ENCODE measurements around the gene HPD. TPM values are rescaled to one million over a fixed set of nuclear protein-coding genes. Genes with fewer than 3 reads are reported as not detected.
"Not testable (repeated sequence)": the region's sequence is repeated elsewhere in the genome, so short reads cannot be mapped to it uniquely, and the experiment has no call there.

HPD gene
- total RNA-seq, 1 donor from 2014 or later, result not detected

DNA sequence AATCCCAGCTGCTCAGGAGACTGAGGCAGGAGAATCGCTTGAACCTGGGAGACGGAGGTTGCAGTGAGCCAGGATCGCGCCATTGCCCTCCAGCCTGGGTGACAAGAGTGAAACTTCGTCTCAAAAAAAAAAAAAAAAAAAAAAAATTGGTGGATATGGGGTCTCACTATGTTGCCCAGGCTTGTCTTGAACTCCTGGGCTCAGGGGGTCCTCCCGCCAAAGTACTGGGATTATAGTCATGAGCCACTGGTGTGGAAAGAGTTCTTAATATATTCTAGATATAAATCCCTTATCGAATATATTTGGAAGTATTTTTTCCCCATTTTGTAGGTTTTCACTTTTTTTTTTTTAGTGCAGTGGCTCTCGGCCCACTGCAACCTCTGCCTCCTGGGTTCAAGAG lies 10.6 kb upstream of the HPD start:
- intact Hi-C loops (cut with micrococcal nuclease), result not testable (repeated sequence)

DNA sequence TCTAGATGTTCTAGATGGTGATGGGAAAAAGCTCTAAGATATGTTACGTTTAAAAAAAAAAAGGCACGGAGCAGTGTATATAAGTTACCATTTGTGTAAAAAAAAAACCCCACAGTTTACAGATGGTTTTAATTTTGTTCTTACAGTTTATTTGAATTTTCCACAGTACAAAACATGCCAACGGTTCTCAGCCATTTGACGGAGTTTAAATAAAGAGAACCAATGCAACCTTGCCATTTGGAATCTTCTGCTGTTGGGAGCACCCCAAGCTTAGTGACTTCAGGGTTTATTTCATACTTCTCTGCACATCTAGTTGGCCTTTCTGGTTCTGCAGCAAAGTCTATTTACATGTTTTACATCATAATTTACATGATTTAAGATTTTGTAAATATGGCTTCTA lies 7.7 kb upstream of the HPD start:
- intact Hi-C loops (cut with micrococcal nuclease), result no loop called here

DNA sequence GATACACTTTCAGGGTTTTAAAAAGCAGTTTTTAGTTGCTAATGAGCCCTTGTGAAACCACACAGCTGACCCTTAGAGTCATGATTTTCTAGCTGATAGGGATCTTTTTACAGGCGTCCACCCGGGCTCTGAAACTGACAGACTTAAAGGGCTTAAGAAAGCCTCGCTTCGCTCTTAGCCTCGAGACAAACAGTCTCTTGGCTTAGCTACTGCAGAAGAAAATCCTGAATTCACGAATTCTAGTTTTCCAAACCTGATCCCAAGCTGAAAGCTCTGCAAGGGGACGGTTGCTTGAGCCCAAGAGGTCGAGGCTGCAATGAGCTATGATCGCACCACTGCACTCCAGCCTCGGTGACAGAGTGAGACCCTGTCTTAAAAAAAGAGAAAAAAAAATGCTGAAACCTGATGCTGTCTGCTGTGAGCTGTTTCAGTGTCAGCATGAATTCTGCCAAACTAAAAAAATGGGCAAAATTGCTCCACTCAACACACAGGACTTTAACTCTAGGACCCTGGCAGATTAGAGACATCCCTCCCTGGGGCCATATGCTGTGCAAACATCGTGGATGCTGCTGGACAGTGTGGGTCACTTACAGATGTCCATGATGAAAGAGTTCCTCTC lies 3.1 kb upstream of the HPD start:
- intact Hi-C loops (cut with micrococcal nuclease), result no loop called here

DNA sequence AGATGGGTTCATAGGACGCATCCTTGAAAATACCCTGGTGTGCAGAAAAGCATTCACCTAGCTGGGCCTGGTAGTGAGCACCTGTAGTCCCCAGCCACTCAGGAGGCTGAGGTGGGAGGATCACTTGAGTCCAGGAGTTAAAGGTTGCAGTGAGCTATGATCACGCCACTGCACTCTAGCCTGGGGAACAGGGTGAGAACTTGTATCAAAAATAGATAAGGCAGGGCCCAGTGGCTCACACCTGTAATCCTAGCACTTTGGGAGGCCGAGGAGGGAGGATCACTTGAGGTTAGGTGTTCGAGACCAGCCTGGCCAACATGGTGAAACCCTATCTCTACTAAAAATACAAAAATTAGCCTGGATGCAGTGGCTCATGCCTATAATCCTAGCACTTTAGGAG lies 2.0 kb upstream of the HPD start:
- intact Hi-C loops (cut with micrococcal nuclease), result not testable (repeated sequence)

DNA sequence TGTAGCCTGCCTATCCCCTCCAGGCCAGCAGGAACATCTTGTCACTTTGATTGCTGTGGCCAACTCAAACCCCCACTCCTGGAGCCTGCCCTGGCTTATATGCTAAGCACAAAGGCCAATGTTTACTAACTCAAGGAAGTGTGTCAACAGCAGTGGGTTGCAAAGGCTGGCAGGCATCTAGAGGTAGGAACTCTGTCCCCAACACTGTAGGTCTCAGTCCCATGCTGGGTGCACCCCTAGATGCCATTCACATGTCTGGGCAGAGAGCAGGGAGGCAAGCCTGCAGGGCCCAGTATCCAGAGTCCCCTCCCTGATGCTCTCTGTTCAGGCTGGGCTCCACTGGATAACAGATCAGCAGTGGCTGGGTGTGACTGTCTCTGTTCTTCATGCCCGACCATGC lies 1.6 kb upstream of the HPD start:
- intact Hi-C loops (cut with micrococcal nuclease), result no loop called here

DNA sequence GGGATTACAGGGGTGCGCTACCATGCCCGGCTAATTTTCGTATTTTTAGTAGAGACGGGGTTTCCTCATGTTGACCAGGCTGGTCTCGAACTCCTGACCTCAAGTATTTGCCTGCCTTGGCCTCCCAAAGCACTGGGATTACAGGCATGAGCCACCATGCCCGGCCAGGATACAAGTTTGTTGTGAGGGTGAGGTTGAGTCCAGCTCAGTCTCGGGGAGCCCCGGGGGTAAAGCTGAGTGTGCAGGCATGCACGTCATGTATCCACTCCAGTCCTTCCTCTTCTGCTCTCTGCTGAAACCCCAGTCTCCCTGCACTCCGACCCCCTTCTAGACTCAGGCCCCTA lies 369 bp downstream of the HPD start:
- intact Hi-C loops (cut with micrococcal nuclease), result no loop called here

DNA sequence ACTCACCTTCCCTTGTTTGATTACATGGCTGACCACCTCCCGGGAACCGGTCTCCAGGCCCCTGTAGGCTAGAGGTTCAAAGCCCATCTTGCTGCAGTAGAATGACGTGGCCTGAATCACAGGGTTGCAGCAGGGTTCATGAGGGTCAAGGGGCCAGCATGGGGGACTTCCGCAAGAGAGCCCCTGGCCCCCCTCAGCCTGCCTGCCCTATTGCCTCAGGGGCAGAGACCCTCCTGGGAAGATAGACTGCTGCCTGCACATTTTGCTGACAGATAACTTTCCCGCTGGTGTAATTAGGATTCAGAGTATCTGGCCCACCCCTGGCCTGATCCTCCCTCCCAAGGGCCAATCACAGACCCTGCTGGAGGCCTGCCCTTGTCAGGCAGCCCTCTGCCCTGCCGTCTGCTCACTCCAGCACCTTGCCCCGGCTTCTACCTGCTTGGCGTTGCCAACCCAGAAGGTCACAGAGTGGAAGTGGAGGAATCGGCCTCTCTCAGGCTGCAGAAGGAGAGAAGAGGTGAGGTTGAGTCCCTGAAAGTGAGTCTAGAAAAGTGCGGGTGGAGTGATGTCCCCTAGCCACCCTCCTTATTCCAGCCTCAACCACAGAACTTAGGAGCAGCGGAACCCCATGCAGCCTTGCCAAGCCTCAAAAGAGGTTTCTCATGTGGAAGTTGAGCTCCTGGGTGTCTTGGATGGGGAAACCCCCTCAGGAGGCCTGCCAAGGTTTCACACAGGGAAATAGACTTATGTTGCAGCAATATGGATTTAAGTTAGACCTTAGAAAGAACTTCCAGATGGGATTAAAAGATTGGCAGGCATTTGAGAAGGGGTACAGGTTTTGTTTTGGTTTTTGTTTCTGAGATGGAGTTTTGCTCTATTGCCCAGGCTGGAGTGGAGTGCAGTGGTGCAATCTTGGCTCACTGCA lies 1.1 kb downstream of the HPD start:
- intact Hi-C loops (cut with micrococcal nuclease), result no loop called here

DNA sequence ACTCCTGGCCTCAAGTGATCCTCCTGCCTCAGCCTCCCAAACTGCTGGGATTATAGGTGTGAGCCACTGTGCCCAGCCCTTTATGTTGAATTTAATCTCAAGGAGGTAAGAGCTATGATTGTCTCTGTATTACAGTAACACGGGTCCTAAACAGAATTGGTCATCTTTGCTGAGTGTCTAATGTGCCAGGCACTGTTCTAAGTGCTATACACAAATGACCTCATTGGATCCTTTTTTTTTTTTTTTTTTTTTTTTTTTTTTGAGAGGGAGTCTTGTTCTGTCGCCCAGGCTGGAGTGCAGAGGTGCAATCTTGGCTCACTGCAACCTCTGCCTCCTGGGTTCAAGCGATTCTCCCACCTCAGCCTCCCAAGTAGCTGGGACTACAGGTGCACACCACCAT lies 6.3 kb downstream of the HPD start:
- intact Hi-C loops (cut with micrococcal nuclease), result not testable (repeated sequence)

DNA sequence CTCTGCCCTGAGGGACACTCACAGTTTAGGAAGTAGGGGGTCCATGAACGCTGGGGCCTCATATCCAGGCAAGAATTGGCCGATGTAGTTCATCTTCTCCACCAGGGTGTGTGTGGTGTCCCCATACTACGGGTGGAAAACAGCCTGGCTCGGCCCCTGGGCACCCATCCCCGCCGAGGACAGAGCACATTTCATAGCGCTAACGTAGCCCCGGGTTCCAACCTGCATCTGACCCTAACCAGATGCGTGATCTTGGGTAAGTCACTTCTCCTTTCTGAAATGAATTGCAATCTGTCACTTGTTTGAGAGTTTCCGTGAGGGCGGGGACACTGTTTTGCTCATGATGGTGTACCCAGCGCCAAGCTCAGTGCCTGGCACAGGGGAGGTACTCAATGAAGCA lies 9.0 kb downstream of the HPD start:
- intact Hi-C loops (cut with micrococcal nuclease), result no loop called here

DNA sequence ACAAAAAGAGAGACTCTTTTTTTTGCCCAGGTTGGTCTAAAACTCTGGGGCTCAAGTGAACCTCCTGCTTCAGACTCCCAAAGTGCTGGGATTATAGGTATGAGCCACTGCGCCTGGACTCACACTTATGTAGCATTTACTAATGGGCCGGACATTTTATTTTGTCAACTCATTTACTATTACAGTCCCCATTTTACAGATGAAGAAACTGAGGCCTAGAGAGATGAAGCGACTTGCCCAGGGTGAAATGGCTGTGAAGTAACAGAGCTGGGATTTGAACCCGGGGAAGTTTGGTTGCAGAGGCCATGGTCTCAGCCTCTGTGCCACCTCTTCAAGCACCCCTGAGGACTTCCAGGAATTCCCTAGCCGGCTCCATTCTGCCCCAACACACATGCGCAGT lies 9.4 kb downstream of the HPD start:
- intact Hi-C loops (cut with micrococcal nuclease), result no loop called here

DNA sequence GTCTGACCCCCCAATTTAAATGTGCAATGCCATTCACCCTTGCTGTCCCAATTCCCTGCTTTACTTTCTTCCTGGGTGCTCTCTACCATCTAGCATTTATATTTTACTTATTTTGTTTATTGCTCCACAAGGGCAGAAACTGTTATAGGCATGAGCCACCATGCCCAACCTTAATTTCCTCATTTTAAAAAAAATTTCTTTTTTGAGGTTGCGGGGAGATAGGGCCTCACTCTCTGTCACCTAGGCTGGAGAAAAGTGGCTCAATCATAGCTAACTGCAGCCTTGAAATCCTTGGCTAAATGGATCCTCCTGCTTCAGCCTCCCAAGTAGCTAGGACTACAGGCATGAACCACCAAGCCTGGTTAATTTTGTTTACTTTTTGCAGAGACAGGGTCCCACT lies 13.0 kb downstream of the HPD start:
- intact Hi-C loops (cut with micrococcal nuclease), result no loop called here

DNA sequence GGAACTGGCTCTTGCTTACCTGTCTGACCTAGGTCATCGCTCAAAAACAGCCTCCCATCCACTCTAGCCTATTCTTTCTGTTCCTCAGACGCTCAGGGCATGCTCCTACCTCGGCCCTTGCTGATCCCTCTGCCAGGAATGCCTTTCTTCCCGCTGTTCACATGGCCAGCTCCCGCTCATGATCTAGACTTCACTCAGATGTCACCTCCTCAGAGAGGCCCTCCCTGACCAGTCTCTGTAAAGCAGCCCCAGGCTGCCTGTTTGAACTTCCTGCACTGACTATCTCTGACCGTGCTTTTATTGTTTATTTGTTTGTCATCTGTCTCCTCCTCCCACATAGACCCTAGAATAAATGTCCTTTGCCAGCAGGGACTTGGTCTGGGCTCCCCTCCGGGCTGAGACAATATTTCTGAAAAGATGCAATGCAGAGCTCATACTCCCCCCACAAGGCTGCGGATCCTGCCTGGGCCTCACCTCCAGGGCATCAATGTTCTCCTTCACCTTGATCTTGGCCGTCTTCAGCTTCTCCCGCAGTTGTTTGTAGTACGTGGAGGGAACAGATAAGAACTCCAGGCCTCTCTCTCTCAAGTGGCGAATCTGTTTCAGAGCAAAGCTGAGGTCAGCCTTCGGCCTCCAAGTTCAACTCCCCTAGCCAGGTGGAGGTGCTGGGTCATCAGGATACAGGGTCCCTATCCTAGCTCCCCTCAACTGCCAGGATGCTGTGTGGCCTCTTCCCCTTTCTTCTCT lies 15.2 kb downstream of the HPD start:
- intact Hi-C loops (cut with micrococcal nuclease), result no loop called here

DNA sequence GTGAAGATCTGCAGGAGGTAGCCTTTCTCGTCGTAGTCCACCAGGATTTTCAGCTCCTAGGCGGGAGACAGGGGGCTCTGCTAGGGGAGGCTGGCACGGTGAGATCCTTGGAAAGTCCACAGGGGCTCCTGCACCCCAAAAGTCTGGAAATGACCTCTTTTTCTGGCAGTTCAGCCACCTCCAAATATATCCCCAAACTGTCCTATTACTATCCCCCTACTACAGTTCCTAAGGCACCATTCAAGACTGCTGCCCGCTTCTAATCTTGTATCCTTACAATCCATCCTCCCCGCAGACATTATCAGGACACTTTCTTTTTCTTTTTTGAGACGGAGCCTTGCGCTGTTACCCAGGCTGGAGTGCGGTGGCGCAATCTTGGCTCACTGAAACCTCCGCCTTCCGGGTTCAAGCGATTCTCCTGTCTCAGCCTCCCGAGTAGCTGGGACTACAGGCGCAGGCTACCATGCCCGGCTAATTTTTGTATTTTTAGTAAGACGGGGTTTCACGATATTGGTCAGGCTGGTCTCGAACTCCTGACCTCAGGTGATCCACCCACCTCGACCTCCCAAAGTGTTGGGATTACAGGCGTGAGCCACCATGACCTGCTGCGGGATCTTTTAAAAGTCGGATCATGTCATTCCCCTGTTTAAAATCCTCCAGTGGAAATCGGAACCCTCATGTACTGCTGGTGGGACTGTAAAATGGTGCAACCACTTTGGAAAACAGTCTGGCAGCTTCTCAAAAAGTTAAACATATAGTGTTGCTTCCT lies 18.5 kb downstream of the HPD start:
- intact Hi-C loops (cut with micrococcal nuclease), result loop anchor here (1.0 kb wide), 11 partner anchors 28 to 440 kb away; partner anchors contain the start of genes CFAP251, DIABLO, PSMD9 and RNF34

DNA sequence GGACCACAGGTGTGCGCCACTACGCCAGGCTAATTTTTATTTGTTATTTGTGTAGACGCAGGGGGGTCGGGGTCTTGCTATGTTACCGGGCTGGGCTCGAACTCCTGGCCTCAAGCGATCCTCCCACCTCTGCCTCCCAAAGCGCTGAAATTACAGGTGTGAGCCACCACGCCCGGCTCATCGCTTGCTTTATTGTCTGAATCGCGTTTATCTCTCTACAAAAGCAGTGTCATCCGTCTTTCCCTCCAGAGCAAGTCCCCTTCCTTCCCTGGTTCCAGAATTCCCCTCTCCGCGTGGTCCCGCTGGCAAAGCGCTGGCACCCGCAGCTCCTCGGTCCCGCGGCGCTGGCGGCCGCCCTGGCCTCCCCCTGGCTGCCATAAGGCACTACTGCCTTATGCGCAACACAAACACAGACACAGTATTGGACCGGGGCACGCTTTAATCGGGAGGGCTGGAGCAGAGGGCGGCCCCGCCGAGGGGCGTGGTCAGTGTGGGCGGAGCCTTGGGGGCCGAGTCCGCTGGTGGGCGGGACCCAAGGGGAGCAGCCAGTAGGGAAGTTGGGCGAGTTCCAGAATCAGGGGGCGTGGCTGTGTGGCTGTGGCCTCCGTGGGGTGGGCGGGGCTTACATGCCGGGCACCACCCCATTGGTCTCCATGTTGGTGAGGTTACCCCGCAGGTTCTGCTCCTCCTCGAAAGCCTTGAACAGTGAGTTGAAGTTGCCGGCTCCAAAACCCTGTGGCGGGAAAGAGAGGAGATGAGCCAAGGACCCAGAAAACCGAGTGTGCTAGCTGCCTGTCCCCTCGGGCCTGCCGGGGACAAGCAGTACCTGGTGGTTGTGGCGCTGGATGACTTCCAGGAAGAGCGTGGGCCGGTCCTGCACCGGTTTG lies 19.3 kb downstream of the HPD start:
- intact Hi-C loops (cut with micrococcal nuclease), result loop anchor here (1.0 kb wide), 11 partner anchors 27 to 439 kb away; partner anchors contain the start of genes CFAP251, DIABLO, PSMD9 and RNF34

DNA sequence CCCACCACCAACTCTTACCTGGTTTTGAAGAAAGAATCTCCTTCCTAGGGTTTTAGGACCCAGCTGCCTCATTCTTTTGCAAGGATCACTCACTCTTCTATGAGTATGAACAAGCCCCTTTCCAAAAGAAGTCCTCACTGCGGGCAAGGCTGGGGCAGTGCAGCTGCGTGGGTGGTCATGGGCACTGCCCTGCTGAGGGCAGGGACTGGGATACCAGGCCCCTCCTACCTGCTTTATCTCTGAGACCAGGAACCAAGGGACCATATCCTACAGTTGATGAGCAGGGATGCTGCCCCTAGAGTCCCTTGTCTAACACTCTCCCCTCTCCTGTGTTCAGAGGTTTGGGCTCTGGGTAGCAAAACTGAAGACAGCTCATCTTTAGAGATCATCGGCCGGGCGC lies 20.5 kb downstream of the HPD start:
- intact Hi-C loops (cut with micrococcal nuclease), result no loop called here

DNA sequence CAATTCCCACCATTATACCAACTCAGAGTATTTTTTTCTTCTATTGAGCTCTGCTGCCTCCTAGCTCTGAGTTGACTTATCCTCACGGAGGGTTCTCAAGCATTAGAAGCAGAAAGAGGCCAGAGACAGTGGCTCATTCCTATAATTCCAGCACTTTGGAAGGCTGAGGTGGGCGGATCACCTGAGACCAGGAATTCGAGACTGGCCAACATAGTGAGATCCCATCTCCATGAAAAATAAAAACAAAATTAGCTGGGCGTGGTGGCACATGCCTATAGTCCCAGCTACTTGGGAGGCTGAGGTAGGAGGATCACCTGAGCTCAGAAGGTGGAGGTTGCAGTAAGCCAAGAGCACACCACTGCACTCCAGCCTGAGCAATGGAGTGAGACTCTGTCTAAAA lies 21.0 kb downstream of the HPD start:
- intact Hi-C loops (cut with micrococcal nuclease), result no loop called here

DNA sequence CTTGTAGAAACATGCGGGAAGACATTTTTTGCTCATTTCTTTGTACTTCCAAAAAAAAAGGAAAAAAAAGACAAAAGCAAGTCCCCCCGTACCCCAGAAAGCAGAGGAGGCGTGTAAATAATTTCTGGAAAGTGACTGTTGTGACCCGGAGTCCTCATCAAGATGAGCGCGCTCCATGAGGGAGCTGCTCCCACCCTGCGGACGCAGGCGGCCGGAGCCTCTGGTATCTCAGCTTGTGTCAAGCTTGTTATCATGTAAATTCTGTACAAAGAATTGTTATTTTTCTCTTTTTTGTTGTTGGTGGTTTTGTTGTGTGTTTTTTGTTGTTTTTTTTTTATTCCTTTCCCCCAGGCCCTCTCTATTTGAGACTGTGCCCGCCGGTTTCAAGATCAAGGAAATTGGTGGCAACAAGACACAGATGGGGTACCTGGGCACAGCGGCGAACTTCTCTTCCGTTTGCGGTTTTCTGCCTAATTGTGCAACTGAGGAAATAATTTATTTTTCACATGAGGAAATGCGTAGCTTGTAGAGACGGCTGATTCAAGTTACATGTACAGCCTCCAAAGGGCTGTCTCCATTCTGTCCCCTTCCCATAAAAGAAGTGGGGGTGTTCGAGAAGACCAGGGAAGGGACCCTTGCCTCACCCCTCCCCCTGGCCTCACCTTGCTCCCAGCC lies 27.0 kb downstream of the HPD start:
- intact Hi-C loops (cut with micrococcal nuclease), result no loop called here

DNA sequence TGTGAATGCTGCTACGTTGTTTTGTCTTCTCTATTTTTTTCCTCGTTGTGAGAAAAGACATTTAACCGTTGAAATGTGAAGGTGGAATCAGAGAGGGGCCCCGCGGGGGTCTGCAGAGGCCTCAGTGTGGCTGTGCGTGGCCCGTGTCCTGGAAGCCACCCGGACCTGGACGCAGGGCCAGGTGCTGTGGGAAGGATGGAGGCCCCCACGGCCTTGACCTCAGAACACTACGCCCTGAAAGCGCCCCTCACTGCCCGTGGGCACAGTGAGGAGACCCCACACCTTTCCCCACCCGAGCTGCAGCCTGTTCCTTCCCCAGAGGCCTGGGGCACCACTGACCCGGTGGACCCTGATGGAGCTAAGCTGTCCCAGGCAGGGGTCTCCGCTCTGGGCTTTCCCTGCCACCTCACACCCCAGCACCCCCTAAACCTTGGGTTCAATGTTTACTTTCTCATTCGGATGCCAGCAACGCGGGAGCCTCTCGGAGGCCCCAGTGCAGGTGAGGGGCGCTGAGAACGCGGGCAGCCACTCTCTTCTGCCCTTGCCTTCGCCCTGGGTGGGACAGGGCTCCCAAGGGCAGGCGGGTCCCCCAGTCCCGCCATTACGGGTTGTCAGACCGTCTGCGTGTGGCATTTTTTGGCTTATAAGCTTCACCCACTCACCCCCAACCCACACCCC lies 27.9 kb downstream of the HPD start:
- intact Hi-C loops (cut with micrococcal nuclease), result no loop called here

DNA sequence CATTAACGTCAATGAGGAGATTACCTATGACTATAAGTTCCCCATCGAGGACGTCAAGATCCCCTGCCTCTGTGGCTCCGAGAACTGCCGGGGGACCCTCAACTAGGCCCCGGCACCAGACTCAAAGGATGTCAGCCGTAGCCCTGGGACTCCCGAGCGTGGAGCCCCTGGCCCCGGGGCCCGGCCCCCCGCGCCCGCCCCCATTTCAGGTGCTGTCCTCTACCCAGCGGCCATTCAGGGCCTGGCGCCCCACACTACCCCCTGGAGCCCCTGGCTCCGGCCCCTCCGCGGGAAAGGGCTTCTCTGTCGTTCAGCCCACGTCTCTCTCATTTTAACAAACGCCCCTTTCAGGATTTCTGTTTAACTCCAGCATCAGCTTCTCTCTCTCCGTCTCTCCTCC lies 28.5 kb downstream of the HPD start:
- intact Hi-C loops (cut with micrococcal nuclease), result no loop called here
